ENCODE measurements around the gene WNT4.

- TF ChIP-seq CTCF (IDR thresholded peaks at IDR 0.05; ENCODE audit: low read depth, low read length, poor library complexity, severe bottlenecking) (no peak), EZH2phosphoT487 (IDR thresholded peaks at IDR 0.05; ENCODE audit: borderline replicate concordance, low read length) (no peak)
These were observed 34.4 kb downstream of the WNT4 start for GRCh38 chr1:22108339-22109105.

All from DOHH2 (cell line).